ENCODE measurements around the gene SCAND1. TPM values are rescaled to one million over a fixed set of nuclear protein-coding genes. Genes with fewer than 3 reads are reported as not detected.
"Not testable (repeated sequence)": the region's sequence is repeated elsewhere in the genome, so short reads cannot be mapped to it uniquely, and the experiment has no call there.

SCAND1 gene
- 100 to 1,000 TPM in 3 of 4 donors, 10 to 100 TPM in 1; 88.4 to 182 (median 125) TPM for total RNA-seq

DNA sequence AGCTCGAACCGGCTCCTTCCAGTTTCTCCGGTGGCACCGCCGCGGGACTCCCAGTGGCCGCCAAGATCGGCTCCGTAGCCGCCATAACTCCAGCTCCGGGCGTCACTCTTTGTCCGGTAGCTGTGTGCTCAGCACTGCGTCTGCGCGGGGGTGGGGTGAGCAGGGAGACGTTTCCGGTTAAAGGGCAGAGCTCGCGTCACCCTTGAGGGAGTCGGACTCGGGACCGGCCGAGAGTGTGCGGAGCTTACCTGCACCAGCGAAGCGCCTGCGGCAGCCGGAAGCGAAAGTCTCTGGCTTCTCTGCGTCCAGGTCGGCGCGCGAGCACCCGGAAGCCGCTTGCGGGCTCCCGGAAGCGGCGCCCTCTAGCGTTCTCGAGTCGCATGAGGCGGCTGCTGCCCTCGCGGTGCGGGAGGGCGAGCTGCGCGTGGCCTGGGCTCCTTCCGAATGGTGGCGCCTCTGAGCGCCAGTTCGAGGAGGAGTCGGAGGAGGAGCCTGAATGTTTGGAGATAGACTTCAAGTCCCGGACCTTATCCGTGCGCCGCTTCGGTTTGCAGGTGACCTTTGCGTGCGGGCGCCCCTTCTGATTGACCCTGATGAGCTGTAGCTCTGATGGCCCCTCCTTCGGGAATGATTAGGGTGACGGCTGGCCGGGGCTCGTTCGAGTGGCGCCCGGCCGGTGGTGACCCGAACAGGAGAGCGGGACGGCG, at the start of gene SCAND1:
TSS of gene SCAND1 (minus strand) at position 303 of the 707 bp plus-strand sequence. CDS start at position 85, 218 bp downstream.
- Histone ChIP-seq H3K4me3 (replicated peaks in 1 of 3) (peak within 1 kb of the TSS; percentile 62 to 91 (median 74)), H3K36me3 (no peaks in the 10 kb centered on the region), H3K27ac (peak within 1 kb of the TSS; percentile 92 to 96 (median 95)), H3K4me1 (peaks cover 15 to 18% of the 10 kb centered on the region in 2 donors), H3K27me3 (no peaks in the 10 kb centered on the region), H3K9me3 (no peaks in the 10 kb centered on the region)
- intact Hi-C loops (cut with DNase I) = loop anchor here (5.0 kb wide), 1 partner anchor 212 kb away; the partner anchor contains the start of gene RBM39
- DNase-seq = peak; percentile 97 to 98
- WGBS, 2 donors = 0% methylated on average over 4 to 18 of the region's 76 CpGs
- peak in 1 of 2 donors; percentile 89 for TF ChIP-seq POLR2A (IDR thresholded peaks at IDR 0.05)
- TF ChIP-seq, protein P1, sequence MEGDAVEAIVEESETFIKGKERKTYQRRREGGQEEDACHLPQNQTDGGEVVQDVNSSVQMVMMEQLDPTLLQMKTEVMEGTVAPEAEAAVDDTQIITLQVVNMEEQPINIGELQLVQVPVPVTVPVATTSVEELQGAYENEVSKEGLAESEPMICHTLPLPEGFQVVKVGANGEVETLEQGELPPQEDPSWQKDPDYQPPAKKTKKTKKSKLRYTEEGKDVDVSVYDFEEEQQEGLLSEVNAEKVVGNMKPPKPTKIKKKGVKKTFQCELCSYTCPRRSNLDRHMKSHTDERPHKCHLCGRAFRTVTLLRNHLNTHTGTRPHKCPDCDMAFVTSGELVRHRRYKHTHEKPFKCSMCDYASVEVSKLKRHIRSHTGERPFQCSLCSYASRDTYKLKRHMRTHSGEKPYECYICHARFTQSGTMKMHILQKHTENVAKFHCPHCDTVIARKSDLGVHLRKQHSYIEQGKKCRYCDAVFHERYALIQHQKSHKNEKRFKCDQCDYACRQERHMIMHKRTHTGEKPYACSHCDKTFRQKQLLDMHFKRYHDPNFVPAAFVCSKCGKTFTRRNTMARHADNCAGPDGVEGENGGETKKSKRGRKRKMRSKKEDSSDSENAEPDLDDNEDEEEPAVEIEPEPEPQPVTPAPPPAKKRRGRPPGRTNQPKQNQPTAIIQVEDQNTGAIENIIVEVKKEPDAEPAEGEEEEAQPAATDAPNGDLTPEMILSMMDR (IDR thresholded peaks at IDR 0.05) = peak; percentile 78 to 98 (median 92)

DNA sequence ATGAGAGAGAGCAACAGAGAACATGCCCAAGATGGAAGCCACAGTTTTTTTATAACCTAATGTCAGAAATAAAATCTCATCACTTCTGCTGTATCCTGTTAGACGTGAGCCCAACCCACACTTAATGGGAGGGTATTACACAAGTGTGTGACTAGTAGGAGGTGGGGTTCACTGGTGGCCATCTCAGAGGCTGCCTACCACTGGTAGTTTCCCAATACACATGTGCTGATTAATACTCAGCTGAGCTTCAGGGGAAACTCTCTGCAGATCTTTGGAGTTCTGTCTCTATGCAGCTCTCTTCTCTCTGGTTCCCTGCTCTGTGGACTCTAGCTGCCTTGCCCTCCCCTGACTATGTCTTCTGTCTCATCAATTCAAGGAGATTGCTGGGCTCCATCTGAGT, 49.7 kb upstream of the SCAND1 start:
- no peak for DNase-seq
- WGBS, 2 donors = 80 to 84% methylated on average over 1 of the region's 1 CpG
- H3K4me1 ChIP-seq = no peaks in the 10 kb centered on the region

DNA sequence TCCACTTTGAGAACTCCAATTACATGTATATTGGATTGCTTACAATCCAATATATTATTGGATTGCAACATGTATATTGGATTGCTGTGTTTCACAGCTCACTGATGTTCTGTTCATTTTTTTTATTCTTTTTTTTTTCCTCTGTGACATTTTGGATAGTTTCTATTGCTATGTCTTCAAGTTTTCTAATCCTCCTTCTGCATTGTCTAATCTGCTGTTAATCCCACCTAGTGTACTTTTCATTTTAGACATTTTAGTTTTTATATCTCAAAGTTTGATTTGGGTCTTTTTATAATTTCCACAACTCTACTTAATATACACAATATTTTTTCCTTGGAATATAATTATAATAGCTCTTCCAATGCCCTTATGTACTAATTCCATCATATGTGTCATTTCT, 48.6 kb upstream of the SCAND1 start:
- Histone ChIP-seq H3K4me3 (replicated peaks in 1 of 3) (no peak overlapping the region), H3K4me1 (no peaks in the 10 kb centered on the region), H3K27me3 (no peaks in the 10 kb centered on the region), H3K9me3 (no peaks in the 10 kb centered on the region), H3K36me3 (no peaks in the 10 kb centered on the region), H3K27ac (no peak overlapping the region)
- TF ChIP-seq POLR2A (IDR thresholded peaks at IDR 0.05) = no peak
- TF ChIP-seq, protein P1 (IDR thresholded peaks at IDR 0.05) = no peak
- DNase-seq = no peak
- intact Hi-C loops (cut with DNase I) = no loop called here

More for the DNA sequence above, 49.7 kb upstream of the SCAND1 start:
- TF ChIP-seq, protein P1 (IDR thresholded peaks at IDR 0.05) = no peak
- TF ChIP-seq POLR2A (IDR thresholded peaks at IDR 0.05) = no peak
- H3K36me3 ChIP-seq = no peaks in the 10 kb centered on the region
- intact Hi-C loops (cut with DNase I) = no loop called here
- no peaks in the 10 kb centered on the region for H3K27me3 ChIP-seq
- H3K27ac ChIP-seq = no peak overlapping the region
- no peaks in the 10 kb centered on the region for H3K9me3 ChIP-seq
- no peak overlapping the region for H3K4me3 ChIP-seq (replicated peaks in 1 of 3)

DNA sequence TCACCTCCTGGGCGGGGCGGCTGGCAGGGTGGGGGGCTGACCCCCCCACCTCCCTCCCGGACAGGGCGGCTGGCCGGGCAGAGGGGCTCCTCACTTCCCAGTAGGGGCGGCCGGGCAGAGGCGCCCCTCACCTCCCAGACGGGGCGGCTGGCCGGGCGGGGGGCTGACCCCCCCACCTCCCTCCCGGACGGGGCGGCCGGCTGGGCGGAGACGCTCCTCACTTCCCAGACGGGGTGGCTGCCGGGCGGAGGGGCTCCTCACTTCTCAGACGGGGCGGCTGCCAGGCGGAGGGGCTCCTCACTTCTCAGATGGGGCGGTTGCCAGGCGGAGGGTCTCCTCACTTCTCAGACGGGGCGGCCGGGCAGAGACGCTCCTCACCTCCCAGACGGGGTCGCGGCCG, 47.0 kb upstream of the SCAND1 start:
- H3K4me3 ChIP-seq (replicated peaks in 1 of 3); H3K4me1 ChIP-seq; H3K27ac ChIP-seq; intact Hi-C loops (cut with DNase I); H3K36me3 ChIP-seq; H3K9me3 ChIP-seq; DNase-seq; H3K27me3 ChIP-seq: not testable (repeated sequence)
- 97% methylated on average over 6 of the region's 34 CpGs; no CpG with 5 or more reads in 1 of the 2 donors for WGBS, 2 donors

DNA sequence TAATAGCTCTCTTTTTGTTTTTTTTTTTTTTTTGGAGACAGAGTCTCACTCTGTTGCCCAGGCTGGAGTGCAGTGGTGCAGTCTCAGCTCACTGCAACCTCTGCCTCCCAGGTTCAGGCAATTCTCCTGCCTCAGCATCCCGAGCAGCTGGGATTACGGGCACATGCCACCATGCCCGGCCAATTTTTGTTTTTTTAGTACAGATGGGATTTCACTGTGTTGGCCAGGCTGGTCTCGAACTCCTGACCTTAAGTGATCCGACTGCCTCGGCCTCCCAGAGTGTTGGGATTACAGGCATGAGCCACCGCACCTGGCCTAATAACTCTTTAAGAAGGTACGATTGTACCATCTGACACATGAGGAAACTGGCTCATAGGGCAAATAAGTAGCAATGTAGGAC, 42.2 kb upstream of the SCAND1 start:
- H3K9me3 ChIP-seq; H3K4me1 ChIP-seq; H3K27me3 ChIP-seq; H3K4me3 ChIP-seq (replicated peaks in 1 of 3); H3K27ac ChIP-seq; H3K36me3 ChIP-seq; DNase-seq: not testable (repeated sequence)
- intact Hi-C loops (cut with DNase I) = loop anchor here (5.0 kb wide), 2 partner anchors 146 to 201 kb away; no protein-coding TSS in a partner anchor
- WGBS, 2 donors = 93 to 95% methylated on average over 8 of the region's 8 CpGs

DNA sequence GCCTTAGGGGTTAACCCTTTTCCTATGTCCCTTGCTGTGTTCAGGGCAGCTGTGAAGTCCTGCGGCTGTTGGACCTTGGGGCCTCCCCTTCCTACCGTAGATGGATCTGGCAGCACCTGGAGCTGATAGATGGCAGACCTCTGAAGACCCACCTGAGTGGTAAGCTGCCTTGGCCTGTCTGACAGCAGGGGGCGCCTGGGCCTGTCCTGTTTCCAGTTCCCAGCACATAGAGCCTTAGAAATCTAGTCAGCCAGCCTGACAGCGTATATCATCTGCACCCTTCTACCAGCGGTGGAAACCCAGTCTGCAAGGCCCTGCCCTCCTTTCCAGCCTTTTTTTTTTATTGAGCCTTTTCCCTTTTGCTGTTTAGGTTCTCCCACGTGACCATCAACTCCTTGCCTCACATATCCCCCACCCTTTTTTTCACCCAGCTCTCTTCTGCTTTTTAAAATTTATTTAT, 40.7 kb upstream of the SCAND1 start:
- H3K27me3 ChIP-seq = no peaks in the 10 kb centered on the region
- no peak overlapping the region for H3K27ac ChIP-seq
- H3K9me3 ChIP-seq = no peaks in the 10 kb centered on the region
- 3 to 8% methylated on average over 5 to 6 of the region's 6 CpGs for whole genome bisulfite sequencing, 2 donors
- TF ChIP-seq, protein P1 (IDR thresholded peaks at IDR 0.05) = peak; percentile 73 to 95 (median 88)
- no peak for TF ChIP-seq POLR2A (IDR thresholded peaks at IDR 0.05)
- no peaks in the 10 kb centered on the region for H3K4me1 ChIP-seq
- H3K4me3 ChIP-seq (replicated peaks in 1 of 3) = no peak overlapping the region
- intact Hi-C loops (cut with DNase I) = loop anchor here (5.0 kb wide), 2 partner anchors 147 to 202 kb away; no protein-coding TSS in a partner anchor
- no peaks in the 10 kb centered on the region for H3K36me3 ChIP-seq
- peak; percentile 90 to 91 for DNase-seq

All from thyroid gland (tissue), 4 donors.